ENCODE measurements around the gene JUN. TPM values are rescaled to one million over a fixed set of nuclear protein-coding genes. Genes with fewer than 3 reads are reported as not detected.

Gene JUN
- polyA plus RNA-seq, 1 of the 3 experiments (the other 2 are of a cell fraction), result 66.5 TPM

GRCh38 chr1:58781541-58782177 is 2.2 kb downstream of the JUN start:
- Histone ChIP-seq H3K4me1 (ENCODE audit: control insufficient read depth in 1 of 2, insufficient read depth in 2 of 2, low read depth in 1 of 2, low read length in 1 of 2) (peaks cover 5 to 25% of the 10 kb centered on the region in 2 experiments; a peak in 2 of 4 replicates), H3K27me3 (ENCODE audit: insufficient read depth) (no peaks in the 10 kb centered on the region), H3K4me3 (ENCODE audit: low read depth in 2 of 2, low read length in 1 of 2) (peak overlapping the region; percentile 86 to 89), H3K79me2 (ENCODE audit: insufficient read depth) (peaks cover 39% of the 10 kb centered on the region), H4K20me1 (ENCODE audit: insufficient read depth) (peaks cover 44% of the 10 kb centered on the region), H3F3A (replicated peaks; ENCODE audit: insufficient read depth) (peaks cover 43% of the 10 kb centered on the region), H3K9me3 (no peaks in the 10 kb centered on the region), H2AFZ (ENCODE audit: low read depth) (no peak overlapping the region), H3K27ac (ENCODE audit: low read depth in 2 of 2, low read length in 1 of 2) (peak overlapping the region; percentile 50 to 97), H3K9ac (peak overlapping the region; percentile 99), H3K9me2 (no peaks in the 10 kb centered on the region), H3K4me2 (peak overlapping the region; percentile 85), H3K36me3 (replicated peaks in 1 of 2; ENCODE audit: control insufficient read depth in 1 of 2, insufficient read depth in 2 of 2, low read length in 1 of 2) (peaks cover 14 to 30% of the 10 kb centered on the region in 2 experiments)
- DNase-seq, result peak; percentile 73
- WGBS (ENCODE audit: low lambda C conversion rate), result 3% methylated on average over 28 of the region's 32 CpGs
- POLR2A ChIA-PET, result no interaction called here
- CTCF ChIA-PET, result interaction anchor here (0.6 to 4.7 kb wide), 24 partner anchors 12 to 977 kb away, joined by 3 to 31 read pairs (median 3); no protein-coding TSS in a partner anchor
- no peak for TF ChIP-seq FOSL2 (IDR thresholded peaks at IDR 0.05; ENCODE audit: borderline replicate concordance, low read depth)
- TF ChIP-seq RFX5 (IDR thresholded peaks at IDR 0.05; ENCODE audit: low read length), result no peak
- peak; percentile 35; the same call in 1 of the 2 replicates for TF ChIP-seq RXRA (IDR thresholded peaks at IDR 0.05; ENCODE audit: borderline replicate concordance, low read depth)
- TF ChIP-seq MEF2A (IDR thresholded peaks at IDR 0.05; ENCODE audit: borderline replicate concordance, low read depth), result no peak
- peak; percentile 53 for TF ChIP-seq CTCF (IDR thresholded peaks at IDR 0.05)
- TF ChIP-seq IRF3 (IDR thresholded peaks at IDR 0.05; ENCODE audit: low read depth, low read length), result no peak
- 0 out of 2 replicates have a peak, but pooled peaks have one; percentile 12 for TF ChIP-seq FOXJ3 (CRISPR knock-in tag; IDR thresholded peaks at IDR 0.05)
- no peak for TF ChIP-seq JUND (IDR thresholded peaks at IDR 0.05)
- no peak for TF ChIP-seq TCF12 (IDR thresholded peaks at IDR 0.05)
- TF ChIP-seq SMC3 (IDR thresholded peaks at IDR 0.05; ENCODE audit: low read depth, low read length), result no peak
- no peak for TF ChIP-seq EZH2phosphoT487 (IDR thresholded peaks at IDR 0.05; ENCODE audit: borderline replicate concordance, low read depth)
- TF ChIP-seq RAD21 (IDR thresholded peaks at IDR 0.05; ENCODE audit: low read length), result peak; percentile 44
- TF ChIP-seq NFIC (IDR thresholded peaks at IDR 0.05; ENCODE audit: borderline replicate concordance), result peak; percentile 96
- no peak for TF ChIP-seq USF2 (IDR thresholded peaks at IDR 0.05; ENCODE audit: borderline replicate concordance, low read depth, low read length)
- peak; percentile 35; the same call in 1 of the 2 replicates for TF ChIP-seq SIN3A (IDR thresholded peaks at IDR 0.05; ENCODE audit: borderline replicate concordance, low read depth, low read length)
- 0 out of 2 replicates have a peak, but pooled peaks have one; percentile 35 for TF ChIP-seq POLR2AphosphoS5 (IDR thresholded peaks at IDR 0.05; ENCODE audit: low read depth, low read length)
- TF ChIP-seq RCOR1 (IDR thresholded peaks at IDR 0.05; ENCODE audit: low read length), result no peak
- 0 out of 2 replicates have a peak, but pooled peaks have one; percentile 20 for TF ChIP-seq ELF1 (IDR thresholded peaks at IDR 0.05)
- TF ChIP-seq GATA2 (CRISPR knock-in tag; IDR thresholded peaks at IDR 0.05), result no peak
- no peak for TF ChIP-seq PBX3 (IDR thresholded peaks at IDR 0.05)
- TF ChIP-seq CHD2 (IDR thresholded peaks at IDR 0.05; ENCODE audit: low read length, partially characterized antibody), result no peak

All from SK-N-SH (cell line).